HG02870 (cell line): ENCODE data around the gene KATNA1.

Experiments
- ATAC-seq: cut with Tn5 transposase; IDR thresholded peaks from one replicate; pipeline ENCODE4 v1.9.1; 2021; ENCODE audit warnings: mild to moderate bottlenecking, moderate library complexity; ENCODE audit not compliant: unreplicated experiment

KATNA1 gene

DNA sequence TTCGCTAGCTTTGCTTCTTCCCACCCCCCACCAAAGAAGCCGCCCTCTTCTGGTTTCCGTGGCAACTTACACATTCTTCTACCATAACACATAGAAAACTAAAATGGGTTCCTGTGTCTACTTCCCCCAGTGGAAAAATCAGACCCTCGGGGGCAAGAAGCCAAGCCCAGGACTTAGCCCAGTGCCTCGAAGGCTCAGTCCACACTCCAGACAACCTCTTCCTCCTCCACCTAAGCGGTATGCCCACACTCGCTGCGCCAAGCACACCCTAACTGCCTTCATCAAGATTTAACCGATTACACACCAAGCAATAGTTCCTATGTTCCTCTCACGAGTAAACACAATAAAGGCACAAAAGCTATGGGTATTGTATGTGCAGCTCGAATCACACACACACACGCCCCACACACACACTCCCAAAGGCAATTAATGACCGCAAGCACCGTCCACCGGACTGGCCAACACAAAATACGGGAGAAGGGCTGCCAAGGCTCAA is 103.2 kb downstream of the KATNA1 start:
- peak; percentile 12 for ATAC-seq
